Left hindlimb (tissue), 1 donor: ENCODE data around the gene IFT88.

Experiments
- DNase-seq: peaks from one replicate; pipeline ENCODE4 v3.0.0-alpha.2; 2018

The IFT88 gene

DNA sequence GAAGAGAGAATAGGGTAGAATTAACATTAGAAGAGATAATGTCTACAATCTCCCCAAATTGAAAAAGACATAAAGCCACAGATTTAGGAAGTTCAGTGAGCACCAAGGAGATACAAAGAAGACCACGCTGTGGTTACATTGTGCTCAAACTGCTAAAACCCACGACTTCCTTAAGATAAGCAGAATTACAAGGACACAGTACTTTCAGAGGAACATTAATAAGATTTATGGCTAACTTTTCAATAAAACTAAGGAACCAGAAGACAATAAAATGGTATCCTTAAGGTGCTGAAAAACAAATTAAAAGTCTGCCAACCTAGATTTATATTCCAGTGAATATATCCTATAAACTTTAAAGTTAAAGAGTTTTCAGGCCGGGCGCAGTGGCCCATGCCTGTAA lies 129.1 kb downstream of the IFT88 start:
- no peak for DNase-seq

DNA sequence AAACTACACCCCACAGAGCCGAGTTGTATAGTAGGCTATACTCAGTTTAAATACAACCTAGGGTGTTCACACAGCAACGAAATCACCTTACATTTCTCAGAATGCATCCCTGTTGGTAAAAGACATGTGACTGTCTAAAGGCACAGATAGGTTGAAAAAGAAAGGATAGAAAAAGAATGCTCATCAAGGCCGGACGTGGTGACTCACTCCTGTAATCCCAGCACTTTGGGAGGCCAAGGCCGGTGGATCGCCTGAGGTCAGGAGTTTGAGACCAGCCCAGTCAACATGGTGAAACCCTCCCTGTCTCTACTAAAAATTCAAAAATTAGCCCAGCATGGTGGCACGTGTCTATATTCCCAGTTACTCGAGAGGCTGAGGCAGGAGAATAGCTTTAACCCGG lies 132.8 kb downstream of the IFT88 start:
- DNase-seq: no peak

DNA sequence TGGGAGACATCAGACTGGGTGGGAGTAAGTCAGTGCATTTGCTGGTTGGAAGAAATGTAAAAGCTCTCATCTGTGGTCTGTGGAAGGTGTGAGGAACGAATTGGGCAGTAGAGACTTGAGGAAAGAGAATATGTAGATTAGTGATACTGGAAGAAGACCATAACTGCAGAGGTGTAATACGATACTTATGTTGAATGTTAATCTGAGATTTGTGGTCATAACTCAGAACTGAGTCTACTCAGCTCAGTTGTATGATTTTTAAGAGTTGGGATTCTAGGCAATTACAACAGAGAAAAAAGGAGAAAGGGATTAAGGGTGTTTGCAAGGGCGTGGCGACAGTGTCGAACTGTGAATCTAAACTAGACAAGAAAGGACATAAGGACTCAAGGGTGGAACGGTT lies 133.3 kb downstream of the IFT88 start:
- DNase-seq: no peak

DNA sequence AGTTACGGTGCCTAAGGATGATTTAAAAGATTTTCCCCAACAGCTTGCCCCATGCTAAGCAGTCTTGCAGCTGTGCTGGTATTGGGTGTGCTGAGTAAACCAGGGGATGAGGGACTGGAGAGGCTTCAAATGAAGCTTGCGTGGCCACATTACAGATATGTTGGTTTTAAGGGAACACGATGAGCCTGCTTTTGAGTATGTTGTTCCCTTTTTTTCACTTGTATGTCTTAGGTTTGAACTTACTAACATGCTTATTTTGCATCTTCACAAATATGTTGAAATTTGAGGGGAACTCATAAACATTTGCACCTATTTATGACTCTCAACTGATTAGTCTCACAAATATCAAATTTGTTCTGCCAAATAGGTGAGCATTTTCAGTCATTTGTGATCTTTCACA lies 134.5 kb downstream of the IFT88 start:
- no peak for DNase-seq

DNA sequence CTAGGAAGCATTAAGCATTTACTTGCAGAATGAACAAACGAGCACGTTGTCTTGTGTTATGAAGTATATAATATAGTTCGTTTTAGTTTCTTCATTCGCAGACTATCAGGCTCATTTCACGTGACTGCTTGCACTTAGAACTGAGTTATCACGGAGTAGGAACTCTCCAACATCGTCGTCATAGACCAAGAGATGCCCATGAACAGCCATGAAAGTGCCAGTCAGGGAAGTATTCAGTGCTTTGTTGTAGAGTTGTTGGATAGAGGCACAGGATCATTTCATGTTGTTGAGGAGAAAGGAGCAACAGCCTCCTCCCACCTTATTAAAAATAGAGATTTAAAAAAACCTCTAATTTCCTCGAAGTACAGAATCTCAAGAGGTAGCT lies 135.6 kb downstream of the IFT88 start:
- no peak for DNase-seq

DNA sequence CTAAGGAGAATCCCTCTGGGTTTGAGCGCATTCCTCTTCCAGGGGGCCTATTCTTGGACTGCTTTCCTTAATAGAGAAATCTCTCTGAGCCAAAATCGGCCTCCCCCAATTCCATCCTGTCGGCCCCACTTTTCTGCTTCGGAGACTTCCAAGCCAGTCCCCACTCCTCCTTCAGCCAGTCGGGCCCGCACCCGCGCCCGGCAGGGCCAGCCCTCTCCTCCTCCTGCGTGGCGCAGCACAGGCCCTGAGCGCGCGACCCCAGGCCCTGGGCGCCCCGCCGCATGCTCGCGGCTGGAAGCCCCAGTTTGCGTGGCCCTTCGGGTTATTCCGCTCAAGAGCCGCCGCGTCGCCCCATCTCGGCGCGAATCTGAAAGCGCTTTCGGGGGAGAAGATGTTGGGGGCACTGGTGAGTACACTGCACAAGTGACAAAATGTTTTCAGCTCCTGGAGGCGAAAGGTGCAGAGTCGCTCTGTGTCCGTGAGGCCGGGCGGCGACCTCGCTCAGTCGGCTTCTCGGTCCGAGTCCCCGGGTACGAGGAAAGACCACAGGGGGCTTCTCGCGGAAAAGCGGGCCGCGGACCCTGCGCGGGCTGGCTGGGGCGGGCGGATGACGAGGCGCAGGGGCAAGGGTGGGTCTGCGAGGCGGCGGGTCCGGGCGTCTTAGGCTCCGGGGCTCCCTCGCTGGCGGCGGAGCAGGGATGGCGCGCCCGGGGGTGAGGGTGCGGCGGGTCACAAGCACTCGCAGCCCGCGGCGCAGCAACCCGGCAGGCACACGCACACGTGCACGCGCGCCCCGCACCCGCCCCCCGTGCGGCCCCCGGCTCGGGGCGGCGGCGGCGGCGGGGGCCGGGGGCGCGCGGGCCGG lies 136.2 kb downstream of the IFT88 start, which contains the start of gene IL17D:
TSS of gene IL17D (plus strand) at position 785 of the 865 bp plus-strand sequence. CDS start 303 bp downstream, outside the sequence.
- no peak for DNase-seq

DNA sequence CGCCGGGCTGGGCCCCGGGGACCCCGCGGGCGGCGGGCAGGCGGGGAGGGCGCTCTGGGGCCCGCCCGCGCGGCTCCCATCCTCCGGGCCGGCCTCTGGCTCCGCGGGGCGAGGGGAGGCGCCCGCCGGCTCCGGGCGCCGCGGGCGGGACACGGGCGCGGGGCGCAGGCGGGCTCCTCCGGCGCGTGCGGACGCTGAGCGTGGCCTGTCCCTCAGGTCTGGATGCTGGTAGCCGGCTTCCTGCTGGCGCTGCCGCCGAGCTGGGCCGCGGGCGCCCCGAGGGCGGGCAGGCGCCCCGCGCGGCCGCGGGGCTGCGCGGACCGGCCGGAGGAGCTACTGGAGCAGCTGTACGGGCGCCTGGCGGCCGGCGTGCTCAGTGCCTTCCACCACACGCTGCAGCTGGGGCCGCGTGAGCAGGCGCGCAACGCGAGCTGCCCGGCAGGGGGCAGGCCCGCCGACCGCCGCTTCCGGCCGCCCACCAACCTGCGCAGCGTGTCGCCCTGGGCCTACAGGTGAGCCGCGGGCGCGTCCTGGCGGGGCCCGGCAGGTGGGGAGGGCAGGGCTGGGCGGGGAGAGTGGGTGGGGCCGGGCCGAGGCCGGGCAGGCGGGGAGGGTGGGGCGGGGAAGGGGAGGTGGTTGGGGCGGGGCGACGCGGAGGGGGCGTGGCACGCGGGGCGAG lies 137.0 kb downstream of the IFT88 start:
- peak; percentile 85 for DNase-seq

DNA sequence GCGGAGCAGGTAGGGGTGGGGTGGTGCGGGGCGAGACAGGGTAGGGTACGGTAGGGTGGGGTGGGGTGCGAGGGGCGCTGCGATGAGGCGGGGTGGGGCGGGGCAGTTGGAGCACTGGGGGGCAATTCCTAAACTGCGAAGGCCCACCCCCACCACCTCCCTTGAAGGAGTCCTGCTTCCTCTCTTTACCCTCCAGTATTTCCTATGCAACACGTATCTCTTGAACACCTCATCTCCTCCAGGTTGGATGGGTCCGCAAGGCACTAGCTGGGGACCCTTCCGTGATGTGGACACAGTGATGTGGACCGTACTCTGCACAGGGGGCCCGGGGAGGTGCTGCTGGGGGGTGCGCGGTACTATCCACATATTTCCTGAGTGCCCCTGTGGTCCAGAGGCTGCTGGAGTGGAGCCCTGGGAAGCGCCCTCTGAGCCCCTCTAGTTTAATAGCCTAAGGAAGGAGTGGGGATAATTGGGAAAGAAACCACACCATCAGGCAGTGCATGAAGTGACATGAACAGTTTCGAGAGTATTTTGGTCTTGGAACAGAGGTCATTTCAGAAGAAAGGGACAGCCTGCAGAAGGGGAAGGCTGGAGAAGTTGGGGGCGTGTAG lies 137.6 kb downstream of the IFT88 start:
- no peak for DNase-seq

DNA sequence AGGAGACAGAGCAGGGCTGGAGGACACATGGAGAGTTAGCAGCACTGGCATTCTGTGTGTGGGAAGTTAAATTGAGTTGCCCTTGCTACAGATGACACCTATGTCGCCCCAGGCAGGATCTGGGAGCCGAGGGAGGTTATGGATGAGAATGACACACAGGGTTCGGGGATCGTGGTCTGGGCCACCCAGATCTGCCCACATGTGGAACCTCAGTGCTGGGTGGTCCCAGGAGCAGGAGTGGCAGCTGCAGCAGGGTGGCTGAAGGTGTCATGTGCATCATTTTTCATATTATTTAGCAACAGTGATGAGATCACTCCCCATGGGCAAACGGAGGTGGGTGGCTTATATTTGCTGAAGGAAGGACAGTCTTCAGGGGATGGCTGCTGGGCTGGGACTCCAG lies 139.7 kb downstream of the IFT88 start:
- DNase-seq: no peak

DNA sequence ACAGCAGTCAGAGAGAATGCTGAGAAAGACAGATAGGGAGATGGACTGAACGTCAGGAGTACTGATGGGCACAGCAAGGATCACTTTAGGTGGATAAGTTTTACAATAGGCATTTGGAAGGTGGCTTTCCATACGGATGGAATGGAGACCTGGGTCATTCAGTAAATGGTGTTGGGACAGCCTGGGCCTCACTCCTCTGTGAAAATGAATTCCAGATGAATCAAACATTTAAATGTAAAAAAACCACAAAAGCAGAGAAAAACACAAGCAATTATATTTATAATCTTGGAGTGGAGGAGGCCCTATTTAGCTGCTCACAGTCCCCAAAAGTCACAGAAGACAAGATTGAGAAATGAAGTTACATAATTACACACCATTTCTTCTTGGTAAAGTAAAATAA lies 141.3 kb downstream of the IFT88 start:
- no peak for DNase-seq

DNA sequence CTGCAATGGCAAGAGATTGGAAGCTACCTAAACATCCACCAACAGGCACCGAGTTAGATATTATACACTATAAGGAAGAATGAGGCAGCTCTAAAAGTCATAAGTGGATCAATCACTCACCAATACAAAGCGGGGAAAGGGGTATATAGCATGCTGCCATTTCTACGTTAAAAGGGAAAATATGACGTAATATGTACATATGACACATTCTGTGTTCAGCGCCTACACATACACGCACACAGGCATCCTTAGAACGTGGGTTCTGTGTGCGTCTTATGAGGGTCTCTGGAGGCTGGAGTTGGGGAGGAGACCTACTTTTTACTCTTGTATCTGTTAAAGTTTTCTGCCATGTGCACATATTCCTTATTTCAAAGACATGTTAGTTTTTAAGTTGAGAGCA lies 142.4 kb downstream of the IFT88 start:
- no peak for DNase-seq

DNA sequence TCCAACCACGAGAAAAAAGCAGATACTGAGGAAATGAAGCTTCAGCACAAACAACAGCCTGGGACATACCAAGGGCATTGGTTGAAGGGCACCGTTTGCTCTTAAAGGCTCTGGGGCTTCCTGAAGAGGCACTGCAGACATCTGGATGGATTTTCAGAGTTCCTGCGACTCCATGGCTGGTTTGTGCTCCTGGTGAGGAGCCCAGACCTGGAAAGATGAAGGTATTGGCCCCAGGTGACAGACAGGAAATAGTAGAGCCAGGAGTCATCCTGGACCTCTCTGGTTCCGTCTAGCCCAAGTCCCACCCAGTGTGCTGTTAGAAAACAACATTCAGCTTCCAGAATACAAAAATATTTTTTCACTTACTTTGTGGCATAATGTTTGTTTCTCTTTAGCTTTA lies 142.8 kb downstream of the IFT88 start:
- DNase-seq: no peak

DNA sequence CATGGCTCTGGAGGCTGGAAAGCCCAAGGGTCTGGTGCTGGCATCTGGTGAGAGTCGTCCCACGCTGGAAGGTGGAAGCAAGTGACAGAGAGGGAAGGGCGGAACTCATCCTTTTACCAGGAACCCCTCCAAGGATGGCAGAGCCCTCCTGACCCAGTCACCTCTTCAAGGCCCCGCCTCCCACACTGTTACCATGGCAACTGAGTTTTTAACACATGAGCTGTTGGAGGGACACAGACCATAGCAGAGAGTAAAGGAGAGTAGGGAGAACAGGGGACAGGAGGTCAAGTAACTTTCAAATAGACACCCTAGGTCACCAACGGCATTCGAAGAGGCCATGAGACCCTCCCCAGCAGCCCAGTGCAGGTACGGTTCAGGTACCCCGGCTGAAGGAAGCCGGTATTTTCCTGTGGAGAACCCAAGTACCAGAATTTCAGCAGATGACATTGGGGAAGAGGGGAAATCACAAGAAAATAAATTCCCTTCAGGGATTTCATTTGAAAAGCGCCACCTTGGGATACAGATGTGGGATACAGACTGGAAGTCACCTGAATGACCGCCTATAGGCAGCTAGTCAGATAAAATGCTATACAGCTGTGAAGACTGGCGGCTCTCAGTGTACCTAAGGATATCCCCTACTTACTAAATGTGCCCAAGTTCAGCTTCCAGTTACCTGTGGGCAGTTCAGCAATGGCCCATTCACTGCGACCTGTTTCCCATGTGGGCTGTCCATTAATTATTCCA lies 144.5 kb downstream of the IFT88 start:
- no peak for DNase-seq

DNA sequence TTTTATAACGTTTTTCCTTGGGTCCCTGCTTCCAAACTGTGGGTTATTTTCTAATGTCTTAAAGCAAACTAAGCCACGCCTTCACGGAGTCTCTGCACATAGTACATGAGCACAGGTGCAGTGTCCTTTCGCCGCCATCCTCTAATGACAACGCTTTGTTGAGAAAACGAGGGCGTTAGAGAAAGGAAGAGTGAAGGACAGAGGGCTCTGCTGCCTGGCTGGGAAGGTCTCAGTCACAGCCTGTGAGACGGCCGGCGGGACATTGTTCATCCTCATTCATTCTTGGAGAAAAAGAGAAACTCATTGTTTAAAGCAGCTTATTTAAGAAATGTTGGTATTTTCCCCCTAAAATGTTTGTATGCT lies 146.0 kb downstream of the IFT88 start:
- no peak for DNase-seq

DNA sequence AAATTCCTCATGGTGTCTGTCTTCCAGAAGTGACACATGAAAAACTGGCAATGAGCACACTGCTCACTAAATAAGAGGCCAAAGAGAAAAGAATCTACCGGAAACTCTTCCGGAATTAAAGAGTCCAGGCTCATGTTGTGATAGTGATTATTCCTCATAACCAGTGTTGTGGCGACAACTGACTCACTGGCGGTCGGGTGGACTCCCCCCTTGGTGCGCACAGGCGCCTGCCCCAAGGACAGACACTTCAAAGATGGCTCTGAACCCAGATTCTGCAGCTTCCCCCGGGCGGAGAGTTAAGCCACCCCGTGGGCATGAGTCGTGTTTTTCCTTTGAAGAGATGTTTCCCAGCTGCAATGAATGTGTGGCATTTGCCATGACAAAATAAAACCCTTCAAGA lies 146.8 kb downstream of the IFT88 start:
- DNase-seq: peak; percentile 68

DNA sequence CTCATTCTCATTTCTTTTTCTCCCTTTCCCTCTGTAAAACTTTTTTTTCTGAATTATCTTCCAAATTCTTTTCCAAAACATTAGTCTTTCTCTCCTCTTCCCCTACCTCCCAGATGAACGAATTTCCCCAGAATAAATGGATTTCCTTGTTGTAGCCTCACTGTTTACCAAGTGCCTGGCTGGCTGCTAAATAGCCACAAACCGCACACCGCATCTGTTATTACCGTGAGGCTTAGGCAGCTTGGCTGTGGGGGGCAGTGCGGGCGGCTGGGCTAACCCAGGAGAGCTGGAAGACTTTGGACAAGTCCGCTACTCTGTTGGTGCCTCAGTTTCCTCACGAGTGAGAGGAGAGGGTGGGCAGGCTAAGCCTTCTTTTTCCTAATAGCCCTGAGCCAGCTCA lies 147.2 kb downstream of the IFT88 start:
- peak; percentile 75 for DNase-seq

DNA sequence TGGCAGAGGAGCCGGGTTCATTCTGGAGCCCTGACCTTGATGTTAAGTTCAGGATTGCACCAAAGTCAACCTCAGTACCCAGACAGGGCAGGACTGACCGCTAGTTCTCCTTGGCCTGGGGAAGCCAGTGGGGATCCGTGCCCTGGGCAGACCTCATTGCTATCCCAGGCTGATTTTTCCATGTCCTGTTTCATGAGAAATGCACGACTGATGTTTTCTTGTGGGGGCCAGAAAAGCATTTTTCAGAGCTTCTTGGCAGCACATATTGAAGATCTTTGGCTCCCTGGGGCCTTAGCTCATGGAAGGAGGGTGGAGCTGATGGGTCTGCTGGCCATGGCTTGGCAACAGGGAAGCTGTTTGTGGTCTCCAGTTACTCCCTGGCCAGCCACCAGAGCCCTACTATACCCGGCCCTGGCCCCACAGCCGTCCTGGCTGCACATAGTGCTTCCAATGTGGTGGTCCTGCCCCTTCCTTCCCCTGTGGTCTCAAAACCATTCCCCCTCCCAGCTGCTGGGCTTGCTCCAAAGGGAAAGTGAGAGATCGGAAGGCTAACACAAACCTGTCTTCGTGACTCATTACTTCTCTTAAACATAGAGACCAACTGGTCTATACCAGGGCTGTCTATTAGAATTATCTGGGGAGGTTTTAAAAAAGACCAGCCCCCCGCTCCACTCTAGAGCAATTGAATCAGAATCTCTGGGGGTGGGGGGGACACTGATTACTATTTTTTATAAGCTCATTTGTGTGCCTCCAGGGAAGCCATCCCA lies 147.8 kb downstream of the IFT88 start:
- peak; percentile 96 for DNase-seq

DNA sequence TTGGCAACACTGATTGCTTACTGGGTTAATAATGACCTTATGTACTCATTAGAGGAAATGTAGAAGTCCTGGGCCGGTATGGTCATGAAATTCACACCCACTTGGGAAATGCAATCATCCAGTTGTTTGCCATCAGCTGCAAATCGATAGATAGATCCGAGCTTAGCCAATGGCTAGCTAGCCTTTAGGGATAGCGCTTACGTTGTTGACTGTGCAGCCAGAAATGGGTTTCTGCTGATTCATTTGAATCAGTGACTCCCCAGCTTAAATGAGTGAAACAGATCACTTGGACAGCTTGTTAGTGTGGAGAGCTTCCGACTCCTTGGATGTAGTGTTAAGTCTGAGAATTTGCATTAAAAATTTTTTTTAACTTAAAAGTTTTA lies 148.4 kb downstream of the IFT88 start:
- DNase-seq: no peak

DNA sequence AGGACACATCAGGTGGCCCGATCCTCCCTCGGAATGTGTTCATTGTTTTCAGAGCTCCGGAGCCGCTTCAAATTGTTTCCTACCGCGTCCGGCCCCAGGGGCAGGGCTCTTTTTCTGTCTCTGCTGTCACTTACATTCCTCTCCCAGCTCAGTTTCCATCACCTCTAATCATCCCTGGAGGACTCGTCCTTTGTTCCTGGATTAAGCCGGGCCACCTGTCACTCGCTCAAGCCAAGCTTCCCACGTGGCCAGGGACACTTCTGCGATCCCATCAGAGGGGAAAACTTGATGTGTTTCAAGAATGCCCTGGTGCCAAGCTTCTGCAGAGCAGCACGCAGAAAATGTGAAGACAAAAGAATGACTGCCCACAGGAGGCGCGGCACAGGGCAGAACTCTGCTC lies 150.0 kb downstream of the IFT88 start:
- DNase-seq: no peak

DNA sequence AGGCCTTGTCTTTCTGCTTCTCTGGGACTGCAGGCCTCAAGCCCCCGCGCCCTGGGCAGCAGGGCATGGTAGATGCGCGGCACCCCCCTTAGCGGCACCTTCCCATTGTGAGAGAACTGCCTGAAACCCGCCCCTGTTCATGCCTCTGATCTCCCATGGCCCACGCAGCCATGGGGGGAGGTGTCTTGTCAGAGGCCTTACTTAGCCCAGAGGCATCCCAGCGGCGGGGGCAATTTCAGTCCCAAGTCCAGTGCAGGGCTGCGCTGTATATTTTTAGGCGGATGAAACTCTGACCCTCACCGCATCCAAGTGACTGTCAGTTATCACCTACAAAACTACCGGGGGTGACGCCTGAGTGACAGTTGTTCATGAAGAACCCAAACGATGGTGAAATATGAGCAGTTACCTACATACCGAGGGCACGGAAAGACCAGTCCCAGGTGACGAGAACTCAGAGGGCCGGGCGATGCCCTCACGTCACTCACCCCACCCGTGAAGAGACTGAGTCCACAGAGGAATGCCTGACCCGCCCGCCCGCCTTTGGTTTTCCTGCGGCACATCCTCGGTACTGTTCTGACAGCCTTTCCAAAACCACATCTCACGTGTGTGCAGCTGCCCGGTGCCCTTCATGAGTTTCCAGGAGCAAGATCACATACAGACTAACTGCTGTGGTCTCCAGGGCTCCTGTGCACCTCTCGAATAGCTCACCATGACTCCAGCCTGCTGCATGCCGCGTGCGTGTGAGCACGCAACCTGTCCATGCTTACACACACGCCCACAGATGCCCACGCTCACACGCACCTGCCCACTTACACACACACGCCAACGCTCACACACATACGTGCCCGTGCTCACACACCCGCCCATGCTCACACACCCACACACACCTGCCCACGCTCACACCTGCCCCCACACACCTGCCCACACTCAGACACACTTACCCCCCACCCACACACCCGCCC lies 150.9 kb downstream of the IFT88 start:
- DNase-seq: no peak

DNA sequence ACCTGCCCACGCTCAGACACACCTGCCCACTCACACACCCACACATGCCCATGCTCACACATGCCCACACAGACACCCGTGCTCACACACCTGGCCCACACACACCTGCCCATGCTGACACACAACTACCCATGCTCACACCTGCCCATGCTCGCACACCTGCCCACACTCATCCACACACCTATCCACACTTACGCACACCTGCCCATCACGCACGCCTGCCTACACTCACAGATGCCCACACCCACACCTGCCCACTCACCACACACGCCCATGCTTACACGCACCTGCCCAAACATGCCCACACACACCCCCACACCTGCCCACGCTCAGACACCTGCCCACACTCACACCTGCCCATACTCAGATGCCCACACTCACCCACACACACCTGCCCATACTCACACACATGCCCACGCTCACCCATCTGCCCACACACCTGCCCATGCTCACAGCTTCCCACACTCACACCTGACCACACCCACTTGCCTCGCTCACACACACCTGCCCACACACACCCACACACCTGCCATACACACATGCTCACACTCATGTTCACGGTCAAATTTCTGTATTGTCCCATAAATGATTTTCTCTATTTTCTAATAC lies 152.1 kb downstream of the IFT88 start:
- DNase-seq: no peak
